HG03432 (cell line): ENCODE data around the gene AFP.

ENCODE experiments used
- ATAC-seq: cut with Tn5 transposase; IDR thresholded peaks from one replicate; pipeline ENCODE4 v1.9.1; 2021; ENCODE audit warnings: mild to moderate bottlenecking, moderate library complexity; ENCODE audit not compliant: unreplicated experiment

The AFP gene

DNA sequence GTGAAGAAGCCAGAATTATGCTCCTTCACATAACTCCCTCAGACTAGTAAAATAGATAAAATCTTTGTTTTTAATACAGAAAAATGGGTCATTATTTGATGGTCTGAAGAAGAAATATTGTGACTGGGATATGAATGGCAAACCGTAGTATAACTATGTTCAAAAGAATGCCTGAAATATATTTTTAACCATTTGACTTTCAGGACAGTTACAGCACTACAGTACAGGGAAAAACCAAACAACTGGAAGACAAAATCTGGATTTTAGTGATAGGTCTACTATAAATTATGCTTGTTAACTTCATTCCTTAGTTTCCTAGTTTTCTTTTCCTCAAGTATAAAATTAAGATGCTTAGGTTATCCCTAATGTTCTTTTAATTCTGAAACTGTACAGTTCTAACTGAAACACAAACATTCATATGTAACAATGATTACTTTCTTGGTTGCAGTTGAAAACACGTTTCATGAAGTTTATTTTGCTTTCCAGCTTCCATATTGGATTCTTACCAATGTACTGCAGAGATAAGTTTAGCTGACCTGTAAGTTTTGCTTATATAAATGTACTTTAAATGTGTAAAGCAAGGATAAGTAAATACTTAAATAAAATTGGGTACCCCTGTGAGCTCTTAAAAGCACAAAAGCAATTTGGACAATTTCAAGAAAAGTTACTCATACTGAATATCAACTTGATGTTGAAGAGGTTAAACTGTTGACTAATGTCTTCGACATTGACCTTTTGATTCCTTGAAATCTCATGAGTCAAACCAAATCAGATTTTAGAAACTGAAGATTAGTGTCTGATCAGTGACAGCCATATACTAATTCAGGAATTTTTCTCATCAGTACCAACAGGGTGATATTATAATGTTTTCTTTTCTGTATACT is 895 bp downstream of the AFP start:
- ATAC-seq: no peak

DNA sequence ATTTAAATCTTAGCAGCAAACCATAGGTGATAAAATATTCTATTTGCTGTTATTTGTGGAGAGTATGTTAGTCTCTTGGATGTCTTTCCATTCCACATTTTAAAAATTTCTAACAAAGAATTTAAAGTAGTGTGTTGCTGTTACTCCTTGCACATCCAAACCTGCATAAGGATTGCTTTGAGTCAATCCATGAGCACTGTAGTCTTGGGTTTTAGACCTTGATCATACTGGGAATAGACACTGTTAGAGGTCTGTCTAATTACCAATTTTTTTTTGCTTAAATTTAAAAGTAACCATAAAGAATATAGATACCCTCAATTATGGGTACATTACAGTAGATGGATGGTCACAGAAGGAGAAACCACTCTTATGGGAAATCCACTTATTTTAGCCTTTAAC is 1.5 kb downstream of the AFP start:
- no peak for ATAC-seq

DNA sequence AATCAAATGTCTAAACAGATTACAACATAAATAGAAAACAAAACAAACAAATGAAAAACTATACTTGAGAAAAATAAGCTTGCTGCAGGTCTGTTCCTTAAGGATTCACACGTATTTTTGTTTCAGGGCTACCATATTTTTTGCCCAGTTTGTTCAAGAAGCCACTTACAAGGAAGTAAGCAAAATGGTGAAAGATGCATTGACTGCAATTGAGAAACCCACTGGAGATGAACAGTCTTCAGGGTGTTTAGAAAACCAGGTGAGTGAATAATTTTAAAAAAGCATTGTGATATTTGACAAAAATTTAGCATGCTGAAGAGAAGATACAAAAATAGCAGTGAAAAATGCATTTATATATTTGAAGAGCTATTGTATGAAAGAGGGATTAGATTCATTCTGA is 2.0 kb downstream of the AFP start:
- ATAC-seq: no peak

DNA sequence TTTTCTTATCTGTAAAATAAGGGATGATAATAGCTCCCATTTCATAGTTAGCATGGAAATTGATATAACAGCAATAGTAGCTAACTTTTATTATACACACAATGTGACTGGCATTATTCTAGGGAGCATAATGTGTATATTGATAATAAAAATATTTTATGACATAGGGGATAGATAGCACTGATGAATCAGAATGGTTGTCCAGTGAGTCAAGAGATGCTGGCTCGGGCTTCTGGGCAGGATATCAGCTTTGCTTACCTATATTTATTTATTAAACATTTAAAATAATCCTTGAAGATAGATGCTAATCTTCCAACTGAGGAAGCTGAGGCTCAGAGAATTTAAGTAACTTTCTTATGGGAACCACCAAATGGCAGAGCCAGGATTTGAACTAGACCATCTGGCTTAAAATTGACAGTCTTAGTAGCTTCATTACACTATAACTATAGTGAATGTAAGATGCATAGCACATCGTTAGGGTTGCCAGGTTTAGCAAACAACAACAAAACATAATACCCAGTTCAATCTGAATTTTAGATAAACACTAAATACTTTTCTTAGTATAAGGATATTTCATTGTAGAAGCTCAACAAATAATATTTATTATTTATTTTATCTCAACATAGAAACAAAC is 2.7 kb downstream of the AFP start:
- ATAC-seq: no peak

DNA sequence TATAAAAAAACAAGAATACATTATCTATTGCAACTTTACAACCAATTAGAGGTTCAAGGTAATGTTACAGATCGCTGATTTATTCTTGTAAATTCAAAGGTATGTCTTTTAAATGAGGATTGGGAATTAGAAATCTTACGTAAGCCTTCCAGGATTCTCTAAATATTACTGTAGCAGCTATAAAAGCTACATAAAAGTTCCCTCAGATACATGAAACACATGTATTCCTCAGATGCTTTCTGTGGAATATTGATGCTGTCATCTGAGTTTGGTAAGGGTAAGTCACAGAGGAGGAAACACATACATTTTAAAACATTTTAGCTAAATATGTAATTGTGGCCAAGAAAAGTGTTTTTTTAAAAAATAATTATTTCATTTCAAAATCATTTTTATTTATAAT is 3.4 kb downstream of the AFP start:
- no peak for ATAC-seq

DNA sequence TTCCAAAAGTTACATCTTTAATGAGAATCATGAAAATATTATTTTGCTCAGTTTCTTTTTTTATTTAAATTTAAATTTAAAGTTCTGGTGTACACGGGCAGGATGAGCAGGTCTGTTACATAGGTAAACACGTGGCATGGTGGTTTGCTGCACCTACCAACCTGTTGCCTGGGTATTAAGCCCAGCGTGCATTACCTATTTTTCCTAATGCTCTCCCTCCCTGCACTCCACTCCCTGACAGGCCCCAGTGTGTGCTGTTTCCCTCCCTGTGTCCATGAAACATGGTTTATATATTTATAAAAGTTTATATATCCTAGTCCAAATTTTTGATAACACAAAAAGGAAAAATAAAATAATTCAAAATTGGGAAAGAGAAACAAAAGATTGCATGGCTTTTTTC is 4.0 kb downstream of the AFP start:
- ATAC-seq: no peak

DNA sequence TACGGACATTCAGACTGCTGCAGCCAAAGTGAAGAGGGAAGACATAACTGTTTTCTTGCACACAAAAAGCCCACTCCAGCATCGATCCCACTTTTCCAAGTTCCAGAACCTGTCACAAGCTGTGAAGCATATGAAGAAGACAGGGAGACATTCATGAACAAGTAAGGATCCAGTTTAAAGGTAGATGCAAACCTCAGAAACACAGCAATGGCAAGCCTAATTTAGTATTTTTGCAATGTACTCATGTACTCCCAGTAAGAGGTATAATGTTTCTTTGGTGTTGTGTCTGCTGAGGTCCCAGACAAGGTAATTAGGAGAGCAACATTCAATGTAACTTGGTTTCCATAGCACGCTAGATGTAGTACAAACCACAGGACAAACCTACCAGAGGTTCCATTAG is 4.6 kb downstream of the AFP start:
- no peak for ATAC-seq

DNA sequence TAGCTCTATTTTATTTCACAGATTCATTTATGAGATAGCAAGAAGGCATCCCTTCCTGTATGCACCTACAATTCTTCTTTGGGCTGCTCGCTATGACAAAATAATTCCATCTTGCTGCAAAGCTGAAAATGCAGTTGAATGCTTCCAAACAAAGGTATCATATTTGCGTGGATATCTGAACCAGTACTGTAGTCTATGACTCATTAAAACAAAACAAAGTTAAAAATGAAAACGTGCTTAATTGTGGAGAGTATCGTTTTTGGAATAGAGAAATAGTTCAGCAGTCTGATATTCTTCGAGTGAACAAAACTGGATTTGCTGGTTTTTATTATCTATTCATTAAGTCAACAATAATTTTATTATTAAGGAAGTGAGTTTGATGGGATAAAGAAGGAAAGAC is 6.3 kb downstream of the AFP start:
- no peak for ATAC-seq

DNA sequence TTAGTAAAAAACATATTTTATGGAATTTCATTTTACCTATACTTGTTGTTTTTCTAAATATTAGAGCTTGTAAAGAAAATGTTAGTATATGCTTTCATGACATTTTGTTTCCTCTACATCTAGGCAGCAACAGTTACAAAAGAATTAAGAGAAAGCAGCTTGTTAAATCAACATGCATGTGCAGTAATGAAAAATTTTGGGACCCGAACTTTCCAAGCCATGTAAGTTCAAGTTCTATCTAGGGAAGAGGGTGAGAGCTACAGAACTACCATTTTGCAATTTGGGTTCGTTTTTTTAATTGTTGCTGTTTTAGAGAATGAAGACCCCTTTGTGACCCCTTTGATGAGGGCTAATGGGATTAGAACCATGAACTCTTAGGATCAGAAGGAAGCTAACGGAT is 7.2 kb downstream of the AFP start:
- ATAC-seq: no peak

DNA sequence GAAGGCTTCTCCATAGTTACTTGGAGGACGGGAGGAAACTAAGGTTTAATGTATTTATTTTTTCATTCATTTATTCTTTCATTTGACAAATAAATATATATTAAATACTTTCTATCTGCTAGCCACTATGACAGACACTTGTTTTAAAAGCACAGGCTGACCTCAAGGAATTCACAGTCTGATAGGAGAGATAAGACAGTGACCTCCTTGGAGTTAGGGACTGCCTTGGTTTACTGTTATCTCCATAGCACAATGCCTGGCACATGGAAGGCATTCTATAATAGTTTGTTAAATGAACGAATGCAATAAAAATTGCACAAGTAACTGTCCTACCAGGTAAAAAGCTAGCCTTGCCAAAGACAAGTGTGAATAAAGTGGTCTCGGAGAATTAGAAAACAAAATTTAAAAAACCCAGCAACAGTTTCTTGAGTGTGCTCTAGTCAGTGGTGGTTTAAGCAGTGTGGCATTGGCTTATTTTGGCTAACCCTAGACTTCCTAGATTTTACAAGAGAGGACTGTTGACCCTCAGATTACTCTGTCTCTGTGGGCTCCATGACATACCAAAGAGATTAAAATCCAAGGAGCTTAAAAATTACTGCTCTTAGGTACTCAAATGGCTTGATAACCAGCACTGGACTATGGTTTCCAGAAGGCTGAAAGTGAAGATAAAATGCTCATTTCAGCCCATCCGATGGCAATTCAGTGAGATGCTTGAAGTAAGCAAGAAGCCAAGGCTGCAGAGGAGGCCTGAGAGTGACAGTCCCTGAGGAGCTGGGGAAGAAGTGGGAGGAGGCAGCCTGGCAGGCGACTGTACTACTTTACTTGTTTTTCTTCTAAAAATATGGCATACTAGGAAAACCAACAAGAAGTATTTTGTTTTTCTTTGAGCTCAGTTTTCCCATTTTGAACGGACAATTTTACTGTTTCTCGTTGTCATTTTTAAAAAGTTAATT is 9.6 kb downstream of the AFP start:
- no peak for ATAC-seq

DNA sequence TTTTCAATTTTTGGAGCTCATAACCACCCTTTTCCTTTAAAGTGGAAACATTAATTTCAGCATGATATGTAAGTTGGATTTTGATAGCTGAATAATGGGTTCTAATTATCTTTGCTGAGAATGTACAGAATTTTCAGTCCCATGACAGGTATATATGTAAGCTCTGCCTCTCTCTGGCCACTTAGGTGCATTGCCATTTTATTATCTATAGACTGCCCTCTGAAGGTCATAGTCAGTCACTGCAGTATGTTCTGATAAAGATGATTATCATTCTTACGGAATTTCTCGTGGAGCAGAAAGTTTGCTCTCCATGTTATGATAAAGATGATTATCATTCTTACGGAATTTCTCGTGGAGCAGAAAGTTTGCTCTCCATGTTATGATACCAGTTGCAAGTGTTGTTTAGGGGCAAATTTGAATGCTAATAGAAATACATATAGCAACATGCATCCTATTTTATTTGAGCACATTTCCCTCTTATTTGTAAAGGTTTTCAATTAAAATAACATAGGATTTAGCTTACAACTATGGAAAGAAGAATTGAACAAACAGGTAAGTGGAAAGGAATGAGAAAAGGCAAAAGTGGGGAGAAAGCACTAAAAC is 10.4 kb downstream of the AFP start:
- peak; percentile 98 for ATAC-seq

DNA sequence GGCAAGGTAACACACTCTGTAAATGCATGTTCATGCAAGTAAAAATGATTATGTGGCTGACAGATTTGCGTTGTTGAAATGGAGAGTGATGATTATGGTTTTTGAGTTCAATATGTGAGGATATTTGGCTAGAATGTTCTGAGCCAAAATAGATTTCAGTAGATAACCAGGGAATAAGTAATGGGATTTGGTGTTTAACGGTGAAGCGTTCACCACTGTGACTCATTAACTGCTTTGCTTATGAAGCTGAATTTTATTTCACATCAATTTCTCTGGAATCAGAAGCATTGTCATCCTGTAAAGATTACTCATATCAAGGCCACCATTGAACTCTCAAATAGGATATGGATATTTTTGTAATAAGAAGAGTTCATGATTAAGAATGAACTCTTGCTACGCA is 11.7 kb downstream of the AFP start:
- no peak for ATAC-seq

DNA sequence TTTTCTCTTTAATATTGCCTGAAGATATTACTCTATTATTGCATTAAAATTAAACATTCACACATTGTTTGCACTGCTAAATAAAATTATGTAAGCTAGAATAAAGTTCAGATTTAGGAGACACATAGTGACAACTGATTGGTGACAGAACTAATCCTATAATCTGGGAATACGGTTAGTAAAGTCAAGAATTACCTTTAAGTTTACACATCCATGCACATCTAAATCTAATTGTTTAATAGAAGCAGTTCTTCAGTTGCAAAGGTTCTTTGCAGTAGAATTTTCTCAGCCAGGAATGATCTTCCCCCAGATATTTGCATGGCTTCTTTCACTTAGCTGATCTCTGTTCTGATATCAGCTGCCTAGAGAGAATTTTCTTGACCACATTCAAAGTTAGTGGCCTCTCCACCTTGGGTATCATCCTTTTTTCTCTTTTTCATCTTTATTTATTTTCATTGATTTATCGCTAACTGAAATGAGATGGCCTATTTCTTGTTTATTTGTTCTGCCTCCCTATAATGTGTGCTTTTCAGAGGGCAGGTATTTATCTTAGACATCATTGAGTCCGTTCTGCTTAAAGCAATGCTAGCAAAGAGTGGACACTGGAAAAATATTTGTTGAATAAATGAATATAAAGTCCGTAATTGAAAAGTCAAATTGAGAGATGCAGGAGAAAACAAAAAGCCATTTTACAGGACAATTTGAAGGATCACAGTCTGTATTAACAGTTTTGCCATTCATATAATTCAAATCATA is 12.6 kb downstream of the AFP start:
- no peak for ATAC-seq

DNA sequence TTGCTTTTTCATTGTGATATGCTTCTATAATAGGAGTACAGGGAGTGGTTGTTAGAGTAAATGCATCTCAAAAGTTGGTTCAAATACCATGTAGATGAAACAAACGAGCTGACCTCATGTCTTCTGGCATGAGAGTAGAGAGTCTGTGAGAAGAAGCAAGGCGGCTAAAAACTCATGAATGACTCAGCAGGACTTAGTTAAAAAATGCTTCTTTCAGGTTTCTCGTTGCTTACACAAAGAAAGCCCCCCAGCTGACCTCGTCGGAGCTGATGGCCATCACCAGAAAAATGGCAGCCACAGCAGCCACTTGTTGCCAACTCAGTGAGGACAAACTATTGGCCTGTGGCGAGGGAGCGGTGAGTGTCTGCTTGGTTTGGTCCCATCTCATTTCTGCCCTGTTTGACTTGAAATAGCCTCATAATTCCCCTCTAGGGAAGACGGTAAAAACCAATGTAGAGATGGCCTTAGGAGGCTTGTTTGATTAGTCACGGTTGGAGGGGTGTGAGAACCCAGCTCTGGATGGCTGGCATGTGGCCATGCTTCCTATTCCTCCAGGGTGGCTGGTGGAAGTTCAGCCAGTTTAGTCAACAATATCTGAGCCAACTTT is 14.5 kb downstream of the AFP start:
- ATAC-seq: no peak

DNA sequence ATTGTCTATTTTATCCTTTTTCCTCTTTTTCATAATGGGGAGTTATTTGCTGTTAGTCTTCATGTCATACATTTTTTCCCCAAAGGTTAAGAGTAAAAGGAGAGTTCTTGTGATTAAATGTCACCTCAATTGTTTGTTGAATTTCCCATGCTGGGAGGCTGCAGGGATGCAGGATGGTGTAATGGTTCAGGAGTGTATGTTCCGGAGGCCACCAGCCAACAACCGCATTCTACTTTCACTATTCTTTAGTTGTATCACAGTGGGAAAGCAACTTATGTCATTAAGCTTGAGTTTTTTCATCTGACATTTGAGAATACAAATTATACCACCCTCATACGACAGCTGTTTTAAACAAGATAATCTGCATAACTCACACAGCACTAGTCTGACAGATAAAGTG is 15.4 kb downstream of the AFP start:
- no peak for ATAC-seq

DNA sequence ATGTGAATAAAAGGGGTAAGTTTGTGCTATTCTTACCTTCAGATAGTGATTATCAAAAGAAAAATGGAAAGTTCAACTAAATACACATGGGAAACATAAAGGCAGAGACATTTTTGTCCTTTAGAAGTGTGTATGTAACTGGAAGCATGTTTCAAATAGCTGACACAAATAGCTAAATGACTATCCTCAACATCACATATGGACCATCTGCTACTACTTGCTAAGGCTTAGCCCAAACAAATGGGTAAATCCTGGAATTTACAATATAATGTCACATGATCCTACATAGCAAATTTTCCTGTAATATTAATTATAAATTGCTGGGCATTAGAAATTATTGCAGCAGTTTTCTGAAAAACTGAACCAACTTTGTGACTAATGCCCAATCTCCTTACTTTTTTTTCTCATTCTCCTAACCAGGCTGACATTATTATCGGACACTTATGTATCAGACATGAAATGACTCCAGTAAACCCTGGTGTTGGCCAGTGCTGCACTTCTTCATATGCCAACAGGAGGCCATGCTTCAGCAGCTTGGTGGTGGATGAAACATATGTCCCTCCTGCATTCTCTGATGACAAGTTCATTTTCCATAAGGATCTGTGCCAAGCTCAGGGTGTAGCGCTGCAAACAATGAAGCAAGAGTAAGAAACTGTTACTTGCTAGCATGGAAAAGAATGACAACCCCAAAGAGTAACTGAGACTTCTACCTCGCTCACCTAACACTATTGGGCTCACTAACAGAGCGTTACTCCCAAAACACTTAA is 16.1 kb downstream of the AFP start:
- no peak for ATAC-seq

DNA sequence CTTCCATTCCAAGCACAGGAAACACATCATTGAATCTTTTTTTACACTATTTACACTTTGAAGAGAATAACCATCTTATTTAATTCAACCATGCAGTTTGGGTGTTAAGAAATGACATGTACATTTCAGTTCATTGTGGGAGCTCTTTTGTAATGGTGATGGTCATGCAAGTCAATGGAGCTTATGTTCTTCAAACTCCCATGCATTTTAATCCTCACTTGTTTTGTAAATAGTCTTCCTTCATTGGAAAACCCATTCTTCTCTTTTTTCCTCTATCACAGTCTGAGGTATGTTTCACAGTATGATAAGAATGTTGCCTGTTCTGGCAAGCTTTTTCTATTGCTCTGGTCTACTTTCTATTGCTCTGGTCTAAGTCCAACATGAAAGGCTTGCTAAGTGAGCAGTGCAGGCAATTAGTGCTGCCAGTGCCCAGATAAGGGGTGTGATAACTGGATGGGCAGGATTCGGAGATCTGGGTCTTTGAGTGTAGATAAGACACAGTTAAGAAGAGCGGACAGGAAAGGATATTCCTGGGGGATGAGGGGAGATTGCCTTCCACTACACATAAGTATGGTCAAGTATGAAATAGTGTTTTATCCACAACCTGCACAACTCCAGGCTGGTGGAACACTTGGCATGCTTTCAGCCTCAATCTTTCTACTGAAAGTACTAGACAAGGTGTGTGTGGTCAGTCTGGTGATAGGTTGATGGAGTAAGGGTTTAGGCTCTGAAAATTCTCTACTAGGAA is 17.1 kb downstream of the AFP start:
- ATAC-seq: no peak

DNA sequence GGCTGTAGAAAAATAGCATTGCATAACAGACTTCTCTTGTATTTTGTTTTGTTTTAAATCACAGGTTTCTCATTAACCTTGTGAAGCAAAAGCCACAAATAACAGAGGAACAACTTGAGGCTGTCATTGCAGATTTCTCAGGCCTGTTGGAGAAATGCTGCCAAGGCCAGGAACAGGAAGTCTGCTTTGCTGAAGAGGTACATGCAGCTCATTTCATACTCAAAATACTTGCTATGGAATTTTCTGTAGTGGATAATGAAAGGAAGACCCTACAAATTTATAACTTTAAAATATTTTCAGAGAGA is 17.6 kb downstream of the AFP start:
- ATAC-seq: no peak

DNA sequence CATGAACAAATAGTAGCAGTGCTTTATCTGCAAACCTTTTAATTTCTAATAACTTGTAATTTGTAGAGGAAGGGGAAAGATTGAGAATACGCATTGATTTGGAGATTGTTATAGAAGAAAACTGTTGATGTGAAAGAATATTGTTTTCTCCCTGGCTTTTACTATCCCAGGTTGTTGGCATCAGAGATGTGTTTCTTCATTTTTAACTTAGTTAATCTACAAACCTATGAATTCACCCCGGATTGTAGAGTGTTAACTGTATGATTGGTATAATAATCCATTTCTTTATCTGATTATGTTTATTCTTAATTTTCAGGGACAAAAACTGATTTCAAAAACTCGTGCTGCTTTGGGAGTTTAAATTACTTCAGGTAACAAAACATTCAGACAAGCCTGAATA is 18.9 kb downstream of the AFP start:
- no peak for ATAC-seq
